ENCODE results near the gene CD34.
"Not testable (repeated sequence)": the region's sequence is repeated elsewhere in the genome, so short reads cannot be mapped to it uniquely, and the experiment has no call there.

The CD34 gene

DNA sequence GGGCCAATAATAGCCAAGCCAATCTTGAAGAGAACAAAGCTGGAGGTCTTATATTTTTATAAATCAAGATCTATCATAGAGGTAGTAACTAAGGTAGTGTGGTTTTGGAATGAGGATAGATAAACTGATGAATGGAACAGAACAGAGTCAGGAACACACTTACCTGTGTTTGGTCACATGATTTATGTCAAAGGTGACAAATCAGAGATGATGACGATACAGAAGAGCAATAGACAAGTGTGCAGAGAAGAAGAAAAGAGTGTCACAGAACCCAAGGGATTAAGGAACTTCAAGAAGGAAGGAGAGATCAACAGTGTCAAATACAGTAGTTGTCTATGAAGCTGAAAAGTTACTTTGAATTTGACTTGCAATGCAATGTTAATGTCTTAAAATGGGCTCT lies 16.1 kb upstream of the CD34 start:
- no peak for DNase-seq

DNA sequence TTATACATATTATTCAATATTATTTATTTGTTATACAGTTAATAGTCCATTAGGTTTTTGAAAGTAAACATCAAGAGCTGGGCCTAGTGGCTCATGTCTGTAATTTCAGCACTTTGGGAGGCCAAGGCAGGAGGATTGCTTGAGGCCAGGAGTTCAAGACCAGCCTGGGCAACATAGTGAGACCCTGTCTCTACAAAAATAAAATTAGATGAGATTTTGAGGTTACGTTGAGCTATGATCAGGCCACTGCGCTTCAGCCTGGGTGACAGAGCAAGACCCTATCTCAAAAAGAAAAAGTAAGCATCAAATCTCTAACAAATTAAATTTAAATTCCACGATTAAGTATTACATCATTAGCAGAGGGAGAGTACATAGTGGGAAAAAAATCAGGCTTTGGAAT lies 15.0 kb upstream of the CD34 start:
- DNase-seq, result not testable (repeated sequence)

DNA sequence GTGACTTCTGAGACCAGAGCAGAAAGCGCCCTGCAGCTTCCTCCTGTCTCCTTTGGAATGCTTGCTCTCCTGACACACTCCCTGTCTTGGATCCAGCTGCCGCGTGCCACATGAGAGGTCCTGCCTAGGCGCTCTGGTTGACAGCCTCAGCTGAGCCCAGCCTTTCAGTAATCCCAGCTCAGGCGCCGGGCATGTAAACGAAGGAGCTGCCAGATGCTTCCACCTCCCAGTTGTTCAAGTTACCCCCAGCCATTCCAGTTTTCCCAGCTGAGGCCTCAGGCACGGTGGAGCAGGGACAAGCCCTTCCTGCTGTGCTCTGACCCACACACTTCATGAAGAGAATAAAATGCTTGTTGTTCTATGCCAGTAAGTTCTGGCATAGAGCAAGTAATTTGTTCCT lies 14.3 kb upstream of the CD34 start:
- peak; percentile 7 for DNase-seq

DNA sequence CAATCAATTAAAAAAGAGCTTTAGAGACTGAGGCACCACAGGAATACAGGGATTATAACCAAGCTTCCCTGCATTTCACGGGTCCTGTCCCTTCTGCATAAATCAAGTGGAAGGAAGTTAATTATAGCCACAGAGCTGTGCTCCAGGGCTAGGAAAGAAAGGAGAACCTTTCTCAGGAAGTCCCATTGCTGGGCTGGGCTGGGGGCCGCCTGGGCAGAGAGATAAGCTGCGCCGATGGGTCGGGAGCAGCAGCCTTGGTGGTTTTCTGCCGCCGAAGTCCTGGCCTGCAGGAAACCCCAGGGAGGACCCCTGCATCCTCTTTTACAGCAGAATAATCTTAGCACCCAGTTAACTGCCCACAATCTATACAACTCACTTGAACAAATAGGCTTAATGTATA lies 12.6 kb upstream of the CD34 start:
- no peak for DNase-seq

DNA sequence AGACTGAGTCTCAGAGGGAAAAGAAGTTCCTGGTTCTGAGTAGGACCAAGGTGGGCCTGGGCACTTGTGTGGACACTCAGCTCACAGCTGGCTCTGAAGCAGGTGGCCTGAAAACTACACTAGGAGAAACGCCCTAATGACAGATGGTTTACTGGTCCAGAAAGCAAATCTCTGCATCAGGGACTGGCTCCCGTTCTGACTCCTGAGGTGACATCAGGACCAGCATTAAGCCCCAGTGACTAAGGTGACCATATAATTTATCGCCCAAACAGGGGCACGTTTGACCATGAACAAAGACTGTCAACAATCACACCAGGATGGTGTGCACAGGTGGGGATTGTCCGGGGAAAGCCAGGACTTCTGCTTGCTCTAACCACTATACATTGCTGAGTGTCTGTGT lies 12.2 kb upstream of the CD34 start:
- no peak for DNase-seq

DNA sequence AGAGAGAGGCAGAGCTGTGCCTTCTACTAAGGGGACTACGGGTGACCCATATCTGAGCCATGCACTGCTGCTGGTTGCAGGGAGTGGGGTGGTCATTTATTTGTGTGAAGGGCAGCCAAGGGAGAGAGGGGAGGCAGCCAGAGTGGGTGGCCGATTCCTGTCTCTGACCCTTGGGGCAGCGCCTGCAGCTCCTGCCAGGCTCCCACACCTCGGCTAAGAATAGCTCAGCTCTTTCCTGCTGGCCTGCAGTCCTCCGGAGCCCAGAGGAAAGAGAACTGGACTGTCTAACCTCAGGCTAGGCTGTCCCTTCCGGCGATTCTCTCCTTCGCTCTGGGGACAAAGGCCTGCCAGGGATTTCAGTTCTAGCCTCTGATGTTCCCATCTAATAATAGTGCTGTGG lies 11.6 kb upstream of the CD34 start:
- no peak for DNase-seq

DNA sequence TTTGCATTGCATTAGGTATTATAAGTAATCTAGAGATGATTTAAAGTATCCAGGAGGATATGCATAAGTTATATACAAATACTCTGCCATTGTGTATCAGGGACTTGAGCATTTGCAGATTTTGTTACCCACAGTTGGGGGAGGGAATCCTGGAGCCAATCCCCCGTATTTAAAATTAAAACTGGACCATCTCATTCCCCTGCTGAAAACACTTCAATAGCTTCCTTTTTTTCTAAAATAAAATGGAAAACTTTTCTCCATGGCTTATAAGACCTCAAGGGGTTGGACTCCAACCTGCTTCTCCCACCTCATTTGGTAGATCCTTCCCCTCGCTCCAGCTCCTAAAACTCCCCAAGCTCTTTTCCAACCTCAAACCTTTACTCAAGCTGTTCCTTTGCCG lies 10.4 kb upstream of the CD34 start:
- no peak for DNase-seq

DNA sequence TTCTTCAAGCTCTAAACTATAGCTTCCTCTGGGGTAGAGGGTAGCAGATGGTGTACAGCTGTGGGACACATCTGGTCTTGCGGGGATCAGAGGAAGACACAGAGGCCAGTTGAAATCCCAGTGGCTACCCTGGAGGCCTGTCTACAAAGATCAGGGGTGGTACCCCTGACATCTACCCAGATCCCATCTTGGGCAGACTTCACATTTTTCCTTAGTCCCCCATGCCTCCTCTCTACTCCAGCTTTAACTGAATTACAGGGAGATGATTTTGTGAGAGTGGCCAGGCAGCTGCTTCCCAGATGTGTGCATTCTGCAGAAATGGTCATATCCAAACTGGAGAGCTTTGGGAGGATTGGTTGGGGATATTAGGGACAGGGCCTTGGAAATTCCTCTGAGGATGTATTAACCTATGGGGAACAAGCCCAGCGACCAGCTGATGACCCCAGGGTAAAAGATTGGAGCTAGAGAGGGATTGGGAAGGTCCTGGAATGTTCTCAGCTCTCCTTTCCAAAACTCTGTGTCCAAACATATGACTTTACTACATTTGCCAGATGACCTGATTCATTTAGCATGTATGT lies 9.6 kb upstream of the CD34 start:
- DNase-seq, result no peak

DNA sequence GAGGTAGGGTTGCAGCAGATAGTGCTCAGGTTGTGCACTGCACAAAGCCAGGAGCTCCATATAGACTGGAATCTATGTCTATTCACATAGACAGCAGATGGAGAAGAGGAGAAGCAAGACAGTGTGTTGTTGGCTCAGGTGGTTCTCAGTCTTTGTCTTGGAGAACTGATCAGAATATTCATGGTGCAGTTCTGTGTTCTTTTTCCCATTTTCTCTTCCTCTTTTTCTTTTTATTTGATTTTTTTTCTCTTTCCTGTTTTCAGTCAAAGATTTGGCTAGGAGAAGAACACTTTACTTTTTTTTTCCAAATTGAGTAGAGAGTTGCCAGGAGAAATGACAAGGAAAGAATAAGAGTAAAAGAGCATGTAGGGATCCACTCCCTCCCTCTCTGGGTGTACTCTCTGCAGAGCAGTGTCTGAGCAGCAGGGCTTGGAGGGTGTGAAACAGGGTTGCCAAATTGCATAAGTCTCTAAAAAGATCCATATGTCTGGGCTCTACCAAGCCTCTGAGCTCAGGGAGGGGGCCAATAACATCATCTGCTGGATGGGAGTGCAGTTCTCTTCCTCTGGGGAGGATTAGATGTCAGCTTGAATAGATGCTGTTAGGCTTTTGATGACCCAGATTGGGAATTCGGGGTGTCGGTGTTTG lies 8.7 kb upstream of the CD34 start:
- DNase-seq, result no peak

DNA sequence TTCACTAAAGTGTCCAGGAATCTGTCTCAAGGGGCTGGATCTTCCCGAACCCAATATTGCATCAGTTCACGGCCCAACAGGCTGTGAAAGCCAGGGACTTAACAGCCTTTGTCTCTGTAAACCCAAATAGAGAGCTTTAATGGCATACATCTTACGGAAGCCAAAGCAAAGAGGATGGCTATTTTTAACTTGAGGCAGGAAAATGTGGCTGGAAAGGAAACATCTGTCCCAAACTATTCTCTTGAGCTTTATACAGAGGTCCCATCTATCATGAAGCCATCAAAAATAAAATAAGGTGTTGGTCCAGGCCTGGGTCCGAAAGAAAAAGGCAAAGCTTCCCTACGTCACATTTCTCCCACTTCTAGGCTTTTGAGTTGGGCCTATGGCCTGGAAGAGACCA lies 7.7 kb upstream of the CD34 start:
- no peak for DNase-seq

DNA sequence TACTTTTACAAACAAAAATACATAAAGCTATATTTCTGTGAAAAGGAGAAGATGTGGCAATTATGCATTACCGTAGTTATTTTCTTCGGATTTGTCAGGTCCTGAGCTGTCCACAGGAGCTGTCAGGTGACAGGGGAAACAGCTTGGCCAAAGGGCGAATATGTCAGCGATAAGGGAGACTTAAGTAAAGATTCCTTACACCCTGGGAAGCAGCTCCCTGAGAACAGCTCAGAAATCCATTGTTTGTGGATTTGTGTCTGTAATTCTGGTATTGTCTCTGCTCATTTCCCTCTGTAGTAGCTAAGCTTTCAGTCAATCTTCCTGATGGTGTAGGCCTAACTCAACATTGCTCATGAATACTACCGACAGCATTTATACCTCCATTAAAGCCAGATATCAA lies 7.1 kb upstream of the CD34 start:
- DNase-seq, result no peak

DNA sequence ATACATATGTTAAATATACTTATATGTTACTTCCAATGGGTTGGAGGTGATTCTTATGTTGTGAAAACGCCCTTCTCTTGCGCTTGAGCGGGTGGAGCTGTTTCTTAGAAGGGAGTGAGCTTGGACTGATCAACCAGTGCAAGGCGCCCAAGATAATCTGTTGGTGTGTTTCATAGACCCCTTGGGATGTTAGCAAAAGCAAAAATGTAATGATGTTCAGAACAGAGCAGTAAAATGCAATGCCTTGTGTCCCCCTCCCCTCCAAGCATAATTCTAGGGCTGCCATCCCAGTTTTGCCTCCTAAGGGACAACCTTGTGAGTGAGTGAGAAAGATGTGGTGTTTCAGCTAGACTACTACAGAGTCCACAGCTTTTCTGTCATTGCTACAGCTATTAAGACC lies 6.2 kb upstream of the CD34 start:
- no peak for DNase-seq

DNA sequence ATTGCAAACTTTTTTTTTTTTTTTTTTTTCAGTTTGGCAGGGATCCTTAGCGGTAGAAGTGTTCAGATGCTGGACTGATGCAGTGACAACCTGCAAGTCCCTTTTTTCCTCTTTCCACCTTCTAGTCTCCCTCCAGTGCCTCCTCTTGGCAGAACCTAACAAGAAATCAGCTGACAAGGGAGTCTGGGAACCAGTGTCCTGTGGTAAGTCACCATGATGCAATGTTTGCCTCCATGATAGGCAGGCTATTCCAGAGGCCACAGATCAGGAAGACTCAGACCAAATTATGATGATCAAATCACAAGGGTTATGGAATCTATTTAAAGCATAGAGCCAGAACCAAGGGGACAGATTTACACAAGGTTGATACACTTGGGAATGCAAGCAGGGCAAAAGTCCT lies 3.0 kb upstream of the CD34 start:
- DNase-seq, result no peak

DNA sequence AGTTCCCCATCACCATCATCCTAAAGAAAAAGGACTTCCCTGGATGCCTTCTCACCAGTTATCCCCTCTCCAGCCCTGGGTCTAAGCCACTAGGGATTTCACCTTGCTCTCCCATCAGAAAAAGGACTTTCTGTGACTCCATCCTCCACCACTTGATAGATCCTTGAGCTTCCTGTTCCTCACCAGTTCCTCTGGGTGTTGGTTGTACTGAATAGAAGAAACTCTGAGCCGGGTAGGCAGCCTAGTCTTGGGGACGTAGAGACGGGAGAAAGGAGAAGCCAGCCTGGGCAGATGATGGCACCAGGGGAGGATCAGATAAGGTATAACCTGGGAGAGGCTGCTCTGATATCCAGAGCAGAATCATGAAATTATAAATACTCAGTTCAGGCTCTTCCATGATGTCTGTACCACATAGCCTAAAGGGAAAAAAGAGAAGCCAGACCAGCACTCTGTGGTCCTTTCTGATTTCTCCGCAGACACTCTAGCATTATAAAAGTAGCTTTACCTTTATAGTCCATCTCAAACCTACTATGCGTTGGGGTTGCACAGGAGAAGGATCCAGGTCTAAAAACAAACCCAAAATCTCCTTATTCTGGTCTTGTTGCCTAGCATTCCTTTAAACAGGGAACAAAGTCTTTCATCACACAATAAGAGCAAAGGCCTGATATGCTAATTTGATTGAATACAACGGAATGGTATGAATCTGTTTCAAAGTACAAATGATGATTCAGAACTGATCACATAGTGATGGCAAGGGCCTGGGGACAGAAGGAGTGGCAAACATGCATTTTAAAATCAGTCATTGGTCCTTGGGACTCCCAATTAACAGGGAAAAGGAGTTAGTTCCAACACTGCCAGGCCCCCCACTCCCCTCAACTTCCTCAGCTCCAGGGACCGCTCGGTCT lies 1.2 kb upstream of the CD34 start:
- no peak for DNase-seq

DNA sequence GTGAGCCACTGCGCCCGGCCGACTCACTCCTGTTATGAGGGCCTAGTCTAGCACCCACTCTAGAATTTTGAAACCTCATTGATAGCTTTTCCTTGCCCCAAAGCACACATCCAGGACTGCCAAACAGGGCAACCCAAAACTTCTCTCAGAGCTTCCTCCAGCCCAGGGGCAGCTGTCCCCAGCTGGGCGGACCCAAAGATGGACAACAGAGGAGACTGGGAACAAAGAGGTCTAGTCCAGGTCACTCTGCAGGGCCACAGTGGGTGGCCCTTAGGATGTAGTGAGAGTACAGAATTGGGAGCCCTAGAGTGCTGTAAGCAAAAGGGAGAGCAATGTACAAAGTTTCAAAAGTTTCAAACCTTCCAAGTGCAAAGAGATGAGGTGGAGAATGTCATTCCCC lies 1.2 kb downstream of the CD34 start:
- DNase-seq, result no peak

DNA sequence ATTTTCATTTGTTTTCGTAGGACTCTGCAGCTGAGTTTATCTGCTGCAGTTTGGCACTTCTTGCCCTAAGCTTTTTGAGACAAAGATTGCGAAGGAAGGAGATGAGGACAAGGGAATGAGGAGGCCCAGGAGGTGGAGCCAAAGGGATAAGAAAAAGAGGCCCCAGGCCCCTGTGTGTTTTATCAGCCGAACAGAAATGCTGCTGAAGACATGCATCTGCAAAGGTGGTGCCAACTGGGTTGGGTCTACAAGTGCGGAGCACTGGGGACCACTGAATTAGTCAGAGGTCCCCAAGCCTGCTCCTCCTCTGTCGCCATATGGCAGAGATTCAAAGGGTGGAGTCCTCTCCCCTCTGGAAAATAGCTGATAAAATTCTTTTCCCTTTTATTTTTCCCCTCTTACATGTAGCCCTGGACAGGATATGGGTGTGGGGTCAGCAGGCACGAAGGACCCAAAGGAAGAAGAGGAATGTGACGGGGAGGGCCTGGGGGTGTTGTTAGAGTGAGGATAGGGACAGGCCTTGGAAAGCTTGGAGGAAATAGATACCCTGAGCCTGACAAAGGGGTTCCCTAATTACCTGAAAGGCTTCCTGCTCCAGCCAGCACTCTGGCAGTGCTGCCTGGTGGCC lies 2.7 kb downstream of the CD34 start:
- DNase-seq, result no peak

DNA sequence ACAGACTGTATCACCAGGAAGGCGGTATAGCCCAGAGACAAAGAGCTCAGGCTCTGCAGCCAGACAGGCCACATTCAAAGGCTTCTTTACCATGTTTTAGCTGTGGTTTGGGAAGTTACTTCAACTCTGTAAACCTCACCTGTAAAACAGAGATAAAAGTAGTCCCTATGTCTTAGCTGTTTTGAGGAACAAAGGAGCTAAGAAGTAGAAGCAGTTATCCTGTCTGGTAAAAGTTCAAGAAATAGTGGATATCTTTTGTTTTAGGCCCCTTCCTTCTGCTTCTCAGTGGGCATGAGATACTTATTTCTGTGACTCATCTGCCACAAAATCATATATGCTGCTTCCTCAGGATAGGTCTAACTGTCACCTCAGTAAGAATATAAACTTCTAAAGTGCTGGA lies 6.5 kb downstream of the CD34 start:
- DNase-seq, result no peak

DNA sequence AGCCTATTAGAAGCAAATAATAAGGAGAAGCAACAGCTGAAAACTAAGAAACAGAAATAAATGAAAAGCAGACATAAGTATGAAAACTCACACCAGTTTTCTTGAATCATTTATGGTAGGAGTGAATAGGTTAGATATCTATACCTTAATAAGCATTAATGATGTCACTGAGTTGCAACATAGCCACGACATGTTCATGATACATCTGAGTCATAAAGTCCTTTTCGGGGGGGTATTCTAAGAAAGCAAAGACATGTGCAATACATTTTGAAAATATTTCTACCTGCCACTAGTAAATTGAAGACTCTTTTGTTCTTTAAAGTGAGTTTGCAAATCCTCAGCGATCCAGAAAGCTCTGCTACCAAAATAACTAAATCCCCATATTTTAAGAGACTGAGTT lies 7.2 kb downstream of the CD34 start:
- no peak for DNase-seq

DNA sequence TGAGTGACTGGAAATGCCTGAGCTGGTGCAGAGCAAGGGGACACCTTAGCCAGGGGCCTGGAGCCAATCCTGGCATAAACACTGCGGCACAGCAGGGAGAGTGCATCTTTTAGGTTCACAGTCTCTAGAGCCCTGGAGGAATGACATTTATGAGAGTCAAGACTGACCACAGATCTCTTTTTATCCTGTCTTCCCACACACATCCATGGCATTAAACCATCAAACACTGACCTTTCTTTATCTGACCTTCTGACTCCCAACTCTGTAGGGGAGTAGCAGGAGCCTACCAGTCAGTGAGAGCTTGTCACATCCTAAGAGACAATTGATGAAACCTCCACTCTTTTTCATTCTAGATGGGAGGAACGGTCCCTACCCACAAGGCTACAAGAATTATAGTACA lies 7.9 kb downstream of the CD34 start:
- no peak for DNase-seq

DNA sequence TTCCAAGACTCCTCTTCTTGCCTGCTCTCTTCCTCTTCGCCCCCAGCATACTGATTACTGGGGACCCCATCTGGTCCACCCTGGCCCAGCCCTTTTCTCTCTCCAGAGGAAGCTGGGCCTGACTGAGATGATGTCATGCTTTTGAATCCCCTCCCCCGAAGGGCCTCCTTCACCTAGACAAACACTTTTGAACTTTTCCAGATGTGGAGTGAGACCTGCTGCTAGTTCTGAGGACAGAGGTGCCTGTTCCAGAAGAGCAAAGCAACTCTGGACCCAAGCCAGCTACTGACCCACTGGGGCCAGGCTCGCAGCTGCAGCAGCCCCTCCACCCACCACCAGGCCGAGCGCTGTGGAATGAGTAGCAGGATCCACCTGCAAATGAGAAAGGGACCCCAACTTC lies 8.4 kb downstream of the CD34 start:
- DNase-seq, result no peak

DNA sequence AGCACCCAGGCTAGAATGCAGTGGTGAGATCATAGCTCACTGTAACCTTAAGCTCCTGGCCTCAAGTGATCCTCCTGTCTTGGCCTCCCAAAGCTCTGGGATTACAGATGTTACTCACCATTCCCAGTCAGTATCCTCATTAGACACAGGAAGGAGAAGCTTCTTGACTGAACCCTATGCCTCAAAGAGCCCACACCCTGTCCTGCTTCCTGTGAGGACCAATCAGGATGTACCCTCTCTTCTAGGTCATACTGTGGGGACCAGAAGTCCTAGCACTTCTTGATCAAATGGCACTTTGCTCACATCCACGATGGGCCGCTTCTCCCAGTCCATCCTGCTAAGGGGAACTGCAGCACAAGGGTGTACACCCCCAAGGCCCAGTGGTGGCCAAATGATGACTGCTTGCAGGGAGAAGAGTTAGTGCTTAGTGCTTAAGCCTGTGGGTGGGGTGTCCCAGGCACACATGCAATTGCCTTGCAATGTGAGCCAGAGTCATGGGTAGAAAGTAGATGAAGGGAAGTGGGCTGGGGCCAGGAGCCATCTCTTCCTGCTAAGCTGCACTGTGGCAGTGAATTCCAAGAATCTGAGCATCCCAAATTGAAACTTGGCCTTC lies 9.8 kb downstream of the CD34 start:
- no peak for DNase-seq

DNA sequence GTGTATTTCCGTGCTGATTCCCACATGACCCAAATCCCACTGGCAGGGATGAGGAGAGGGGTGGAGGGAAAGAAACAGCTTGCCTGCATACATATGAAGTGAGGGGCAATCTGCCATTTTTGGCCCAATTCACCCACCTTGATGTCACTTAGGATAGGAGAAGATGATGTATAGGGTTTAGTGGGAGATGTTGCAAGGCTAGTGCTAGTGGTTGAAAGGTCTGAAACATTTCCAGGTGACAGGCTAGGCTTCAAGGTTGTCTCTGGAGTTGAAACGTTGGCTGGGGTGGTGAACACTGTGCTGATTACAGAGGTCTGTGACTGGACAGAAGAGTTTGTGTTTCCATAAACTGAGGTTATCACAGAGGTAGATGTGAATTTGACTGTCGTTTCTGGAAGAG lies 12.1 kb downstream of the CD34 start:
- no peak for DNase-seq

DNA sequence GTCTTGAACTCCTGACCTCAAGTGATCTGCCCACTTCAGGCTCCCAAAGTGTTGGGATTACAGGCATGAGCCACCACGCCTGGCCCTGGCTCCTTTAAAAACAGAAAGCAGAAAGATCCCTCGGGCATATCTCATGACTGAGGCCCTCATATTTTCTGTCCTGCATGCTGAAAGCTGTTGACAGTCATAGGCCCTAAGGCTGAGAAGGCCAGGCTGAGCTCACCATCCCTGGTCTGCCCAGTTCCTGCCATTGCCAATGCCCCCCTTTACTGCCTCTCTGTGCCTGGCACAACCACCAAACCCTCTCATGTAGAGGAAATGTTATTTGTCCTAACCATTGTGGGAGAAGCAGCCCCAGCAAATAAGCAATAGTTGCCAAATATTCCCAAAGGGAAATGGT lies 12.7 kb downstream of the CD34 start:
- DNase-seq, result no peak

DNA sequence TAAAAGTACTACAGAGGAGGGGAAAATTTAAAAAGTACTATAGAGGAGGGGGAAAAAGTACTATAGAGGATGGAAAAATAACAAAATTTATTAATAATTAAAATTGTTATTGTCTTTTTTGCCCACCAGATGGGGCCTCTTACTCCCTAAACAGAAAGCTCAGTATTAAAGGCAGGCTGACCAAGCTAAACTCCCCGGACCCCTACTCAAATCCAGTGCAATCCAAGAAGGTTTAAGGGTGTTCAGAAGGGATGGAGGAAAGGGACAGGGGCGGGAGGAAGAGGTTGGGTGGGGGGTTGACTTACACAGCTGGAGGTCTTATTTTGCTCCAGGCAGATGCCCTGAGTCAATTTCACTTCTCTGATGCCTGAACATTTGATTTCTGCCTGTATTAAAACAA lies 13.7 kb downstream of the CD34 start:
- no peak for DNase-seq

All from NCI-H345 (cell line).